Cerebellar nuclear complex (tissue), 1 donor: ENCODE measurements around the gene VWA2.

ENCODE experiments used
- DNase-seq, 2 experiments: peaks; one replicate each; lab custom pipeline; 2025; lab: John Stamatoyannopoulos, UW

VWA2 gene, protein sequence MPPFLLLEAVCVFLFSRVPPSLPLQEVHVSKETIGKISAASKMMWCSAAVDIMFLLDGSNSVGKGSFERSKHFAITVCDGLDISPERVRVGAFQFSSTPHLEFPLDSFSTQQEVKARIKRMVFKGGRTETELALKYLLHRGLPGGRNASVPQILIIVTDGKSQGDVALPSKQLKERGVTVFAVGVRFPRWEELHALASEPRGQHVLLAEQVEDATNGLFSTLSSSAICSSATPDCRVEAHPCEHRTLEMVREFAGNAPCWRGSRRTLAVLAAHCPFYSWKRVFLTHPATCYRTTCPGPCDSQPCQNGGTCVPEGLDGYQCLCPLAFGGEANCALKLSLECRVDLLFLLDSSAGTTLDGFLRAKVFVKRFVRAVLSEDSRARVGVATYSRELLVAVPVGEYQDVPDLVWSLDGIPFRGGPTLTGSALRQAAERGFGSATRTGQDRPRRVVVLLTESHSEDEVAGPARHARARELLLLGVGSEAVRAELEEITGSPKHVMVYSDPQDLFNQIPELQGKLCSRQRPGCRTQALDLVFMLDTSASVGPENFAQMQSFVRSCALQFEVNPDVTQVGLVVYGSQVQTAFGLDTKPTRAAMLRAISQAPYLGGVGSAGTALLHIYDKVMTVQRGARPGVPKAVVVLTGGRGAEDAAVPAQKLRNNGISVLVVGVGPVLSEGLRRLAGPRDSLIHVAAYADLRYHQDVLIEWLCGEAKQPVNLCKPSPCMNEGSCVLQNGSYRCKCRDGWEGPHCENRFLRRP

GRCh38 chr10:114239117-114239993 is at the start of gene VWA2:
Gene VWA2 (plus strand): TSS chr10:114239254. CDS start chr10:114248714, 9,460 bp downstream.
- no peak for DNase-seq

DNA sequence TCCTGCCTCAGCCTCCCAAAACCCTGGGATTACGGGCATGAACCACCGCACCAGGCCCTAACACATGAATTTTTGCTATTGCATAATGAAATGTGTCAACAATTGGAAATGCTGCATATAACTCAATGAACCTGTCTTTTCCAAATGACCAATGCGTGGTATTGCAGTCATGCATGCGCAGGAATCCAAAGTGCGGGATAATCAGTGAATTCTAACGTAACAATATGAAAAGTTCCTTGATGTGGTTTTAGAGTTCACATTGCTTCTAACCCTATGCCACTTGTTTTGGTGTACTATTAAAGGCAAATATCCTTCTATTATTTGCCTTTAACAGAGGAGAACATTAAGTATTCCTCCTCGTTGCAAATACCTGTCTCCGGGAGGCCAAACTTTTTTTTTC is 49.4 kb upstream of the VWA2 start:
- no peak for DNase-seq

- DNase-seq = no peak
Measured at GRCh38 chr10:114195079-114195478, 44.0 kb upstream of the VWA2 start.

DNA sequence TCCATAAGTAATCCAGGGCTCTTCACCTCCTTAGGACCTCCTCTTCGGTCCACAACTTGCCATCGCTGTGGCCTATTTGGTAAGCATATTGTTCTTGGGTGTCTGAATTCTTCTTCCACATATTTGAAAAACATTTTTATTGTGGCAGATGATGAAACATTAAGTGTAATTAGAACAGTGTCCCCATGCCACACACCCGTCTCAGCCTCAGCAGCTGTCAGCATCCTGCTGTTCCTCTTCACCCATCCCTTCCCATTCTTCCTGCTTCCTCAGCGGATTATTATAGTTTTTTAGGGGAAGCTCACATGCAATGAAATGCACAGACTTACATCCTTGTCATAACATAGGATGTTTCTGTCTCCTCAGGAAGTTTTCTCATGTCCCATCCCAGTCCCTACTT is 39.8 kb upstream of the VWA2 start:
- DNase-seq = no peak

- DNase-seq = no peak
Measured at GRCh38 chr10:114202812-114203211, 36.2 kb upstream of the VWA2 start.

- no peak for DNase-seq
Measured at GRCh38 chr10:114206902-114207301, 32.2 kb upstream of the VWA2 start.

DNA sequence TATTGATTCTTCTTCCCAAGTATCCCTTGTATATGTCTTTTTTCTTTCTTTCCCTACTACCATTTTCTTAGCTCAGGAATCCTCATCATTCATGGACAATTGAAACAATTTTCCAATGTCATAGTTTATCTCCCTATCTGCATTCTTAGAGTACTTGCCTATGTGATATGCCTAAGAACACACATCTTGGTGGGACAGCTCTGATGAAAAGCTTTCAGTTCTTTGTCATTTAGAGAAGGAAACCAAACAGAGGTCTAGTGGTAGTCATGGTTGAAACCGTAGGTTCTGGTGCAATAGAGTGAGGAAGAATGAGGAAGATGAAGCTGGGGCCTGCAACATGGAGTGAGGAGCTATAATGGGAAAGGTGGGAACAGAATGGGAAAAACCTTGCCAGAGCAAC is 31.7 kb upstream of the VWA2 start:
- no peak for DNase-seq

GRCh38 chr10:114208351-114208750 is 30.7 kb upstream of the VWA2 start:
- DNase-seq = no peak

GRCh38 chr10:114212153-114212552 is 26.9 kb upstream of the VWA2 start:
- DNase-seq = no peak

DNA sequence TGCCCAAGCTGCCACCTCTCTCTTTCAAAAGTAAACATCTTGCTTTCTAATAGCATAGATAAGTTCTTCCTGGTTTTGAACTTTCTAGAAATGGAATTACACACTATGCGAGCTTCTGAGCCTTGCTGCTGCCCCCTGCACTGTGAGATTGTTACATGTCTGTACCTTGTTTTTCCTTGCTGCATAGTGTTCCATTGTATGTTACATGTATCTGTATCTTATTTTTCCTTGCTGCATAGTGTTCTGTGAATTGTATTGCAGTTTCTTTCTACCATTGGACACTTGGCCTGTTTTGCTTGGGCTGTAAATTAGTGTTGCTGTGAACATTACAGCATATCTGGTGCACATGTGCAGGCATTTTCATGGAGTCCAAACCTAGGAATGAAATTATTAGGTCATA is 24.0 kb upstream of the VWA2 start:
- DNase-seq = no peak

- DNase-seq = no peak
Measured at GRCh38 chr10:114220281-114220680, 18.8 kb upstream of the VWA2 start.

GRCh38 chr10:114221235-114221634 is 17.8 kb upstream of the VWA2 start:
- no peak for DNase-seq

GRCh38 chr10:114223066-114223465 is 16.0 kb upstream of the VWA2 start:
- DNase-seq = no peak

GRCh38 chr10:114228156-114228555 is 10.9 kb upstream of the VWA2 start:
- DNase-seq = no peak

DNA sequence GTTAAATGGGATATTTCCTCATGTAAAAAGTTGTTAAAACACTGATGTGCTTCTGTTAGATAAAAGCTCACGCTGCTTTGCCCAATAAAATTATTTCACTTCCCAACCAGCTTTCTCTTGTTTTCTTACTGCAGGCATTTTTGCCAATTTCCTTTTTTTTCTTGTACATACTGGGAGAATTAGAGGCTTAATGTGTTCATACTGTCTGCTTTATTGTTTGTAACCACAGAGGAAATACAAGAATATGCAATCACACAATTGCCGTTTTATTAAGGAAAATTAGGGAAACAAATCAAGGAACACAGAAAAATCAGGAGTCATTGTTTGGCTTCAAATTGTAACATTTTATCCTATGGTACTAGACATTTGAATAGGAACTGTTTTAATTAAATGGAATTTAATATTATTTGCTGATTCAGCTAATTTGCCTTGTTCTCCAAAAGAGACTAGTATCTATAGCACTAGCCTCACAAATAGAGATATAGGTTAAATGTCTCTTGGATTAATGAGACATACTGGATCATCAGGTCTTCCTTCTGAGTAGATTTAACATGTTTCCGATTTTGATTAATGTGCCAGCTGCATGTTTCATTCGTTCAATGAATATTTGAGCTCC is 6.4 kb upstream of the VWA2 start:
- no peak for DNase-seq

DNA sequence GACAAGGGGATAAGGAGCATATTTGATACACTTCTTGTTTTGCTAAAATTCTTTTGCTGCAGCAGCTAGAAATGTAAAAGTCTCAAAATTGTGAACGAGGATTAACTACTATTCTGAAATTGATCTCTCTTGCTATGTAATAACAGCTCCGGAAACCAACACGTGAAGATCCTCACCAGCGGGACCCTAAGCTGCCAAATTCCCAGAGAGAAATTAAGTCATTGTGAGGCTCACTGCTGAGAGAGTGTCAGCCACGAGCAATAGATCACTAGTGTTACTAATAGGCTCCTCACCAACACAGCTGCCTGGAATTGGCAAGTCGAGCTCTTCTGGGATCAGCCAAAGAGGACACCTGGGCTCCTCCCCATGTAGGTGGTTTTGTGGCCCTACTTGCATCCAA is 5.6 kb upstream of the VWA2 start:
- DNase-seq = no peak

GRCh38 chr10:114234132-114234531 is 4.9 kb upstream of the VWA2 start:
- DNase-seq = no peak

GRCh38 chr10:114239994-114240345 is 916 bp downstream of the VWA2 start:
- DNase-seq = no peak

GRCh38 chr10:114242235-114242634 is 3.2 kb downstream of the VWA2 start:
- DNase-seq = no peak

DNA sequence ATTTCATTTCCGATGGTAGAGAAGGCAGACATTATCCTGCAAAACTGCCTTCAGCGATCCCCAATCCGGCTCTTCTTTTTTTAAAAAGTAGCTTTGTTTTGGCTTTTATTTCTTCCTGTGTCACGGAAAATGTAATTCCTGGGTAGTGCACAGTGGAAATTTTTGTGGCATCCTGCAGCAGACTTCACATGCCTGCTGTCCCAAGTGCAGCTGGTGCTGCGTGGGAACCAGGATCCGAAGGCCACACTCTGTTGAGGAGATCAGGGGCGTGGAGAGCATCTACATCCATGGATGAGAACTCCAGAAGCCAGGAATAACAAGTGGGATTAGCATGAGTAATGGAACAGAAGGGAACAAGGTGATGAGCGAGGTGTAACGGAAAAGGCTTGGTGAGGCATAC is 4.6 kb downstream of the VWA2 start:
- no peak for DNase-seq

DNA sequence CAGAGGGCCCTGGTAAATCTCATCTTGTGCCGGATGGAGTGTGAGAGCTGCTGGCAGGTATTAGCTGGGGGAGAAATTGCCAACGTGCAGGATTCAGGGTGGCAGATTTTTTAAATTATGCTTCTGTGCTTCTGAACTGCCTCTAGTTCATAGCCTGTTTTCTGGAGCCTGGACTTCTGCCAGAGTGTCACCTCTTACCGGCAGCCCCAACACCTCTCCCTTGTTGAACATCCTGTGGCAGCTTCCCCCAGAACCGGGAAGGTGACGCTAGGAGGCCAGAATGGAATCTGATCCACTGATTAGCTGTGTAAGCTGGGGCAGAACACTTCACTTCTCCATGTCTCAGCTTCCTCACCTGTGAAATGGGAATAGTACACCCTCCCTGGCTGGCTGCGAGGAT is 5.1 kb downstream of the VWA2 start:
- no peak for DNase-seq
